Ureter (tissue), 1 donor: ENCODE results near the gene LY86. TPM values are rescaled to one million over a fixed set of nuclear protein-coding genes. Genes with fewer than 3 reads are reported as not detected.

Experiments used
- DNase-seq: peaks from one replicate; pipeline ENCODE4 v3.0.0-alpha.2; 2020; ENCODE audit warnings: low spot score
- total RNA-seq: library from RNA; stranded (reverse); gene quantifications from one replicate; pipeline ENCODE4 v1.2.4, GENCODE V29; 2023
- donor health status: DM: yes; HTN: yes; CAD: no.

Gene LY86
- total RNA-seq, 1 donor from 2014 or later, result 1.8 TPM

GRCh38 chr6:6622501-6622900 lies 34.0 kb downstream of the LY86 start:
- no peak for DNase-seq

GRCh38 chr6:6623553-6623952 lies 35.0 kb downstream of the LY86 start:
- no peak for DNase-seq

GRCh38 chr6:6624269-6624990 lies 35.9 kb downstream of the LY86 start:
- no peak for DNase-seq

- DNase-seq, result no peak
These were observed 37.7 kb downstream of the LY86 start for GRCh38 chr6:6626187-6626586.

- no peak for DNase-seq
These were observed 40.9 kb downstream of the LY86 start for GRCh38 chr6:6629402-6629801.

- no peak for DNase-seq
These were observed 42.5 kb downstream of the LY86 start for GRCh38 chr6:6631053-6631452.

- DNase-seq, result no peak
These were observed 43.2 kb downstream of the LY86 start for GRCh38 chr6:6631534-6632276.

GRCh38 chr6:6633898-6634734 lies 45.6 kb downstream of the LY86 start:
- DNase-seq, result no peak

- no peak for DNase-seq
These were observed 46.2 kb downstream of the LY86 start for GRCh38 chr6:6634735-6635075.

- DNase-seq, result no peak
These were observed 46.8 kb downstream of the LY86 start for GRCh38 chr6:6635291-6635690.

GRCh38 chr6:6635869-6636268 lies 47.3 kb downstream of the LY86 start:
- no peak for DNase-seq

GRCh38 chr6:6639572-6639971 lies 51.1 kb downstream of the LY86 start:
- no peak for DNase-seq

- no peak for DNase-seq
These were observed 52.4 kb downstream of the LY86 start for GRCh38 chr6:6640926-6641325.

GRCh38 chr6:6643398-6643797 lies 54.9 kb downstream of the LY86 start:
- DNase-seq, result no peak

GRCh38 chr6:6645261-6645917 lies 56.9 kb downstream of the LY86 start:
- no peak for DNase-seq

- no peak for DNase-seq
These were observed 57.9 kb downstream of the LY86 start for GRCh38 chr6:6646384-6646783.

GRCh38 chr6:6646859-6647258 lies 58.3 kb downstream of the LY86 start:
- DNase-seq, result no peak

- no peak for DNase-seq
These were observed 60.3 kb downstream of the LY86 start for GRCh38 chr6:6648692-6649343.

- DNase-seq, result no peak
These were observed 61.4 kb downstream of the LY86 start for GRCh38 chr6:6649824-6650349.

- no peak for DNase-seq
These were observed 62.3 kb downstream of the LY86 start for GRCh38 chr6:6650839-6651238.

GRCh38 chr6:6651335-6651734 lies 62.8 kb downstream of the LY86 start:
- DNase-seq, result no peak
